H9 (cell line): ENCODE measurements around the gene USP6. TPM values are rescaled to one million over a fixed set of nuclear protein-coding genes. Genes with fewer than 3 reads are reported as not detected.
"Not testable (repeated sequence)": the region's sequence is repeated elsewhere in the genome, so short reads cannot be mapped to it uniquely, and the experiment has no call there.

ENCODE experiments used
- DNase-seq: peaks from one replicate; pipeline ENCODE4 v3.0.0-alpha.2; 2017
- H2AFZ ChIP-seq: one replicate; pipeline ENCODE4 v1.6.1; 2013; ENCODE audit warnings: mild to moderate bottlenecking, low read length, control low read depth, moderate library complexity
- H2AK5ac ChIP-seq: 2 replicates; pipeline ENCODE4 v1.6.1; 2013; ENCODE audit warnings: low read length, control low read depth, mixed read lengths; ENCODE audit not compliant: insufficient read length
- H2BK120ac ChIP-seq: one replicate; pipeline ENCODE4 v1.6.1; 2013; ENCODE audit warnings: low read depth, mild to moderate bottlenecking, low read length, control low read depth, inconsistent platforms; ENCODE audit not compliant: poor library complexity, severe bottlenecking
- H2BK12ac ChIP-seq: 2 replicates; pipeline ENCODE4 v1.6.1; 2013; ENCODE audit warnings: low read length, control low read depth, mixed read lengths, low read depth; ENCODE audit not compliant: insufficient read length
- H2BK15ac ChIP-seq: 2 replicates; pipeline ENCODE4 v1.6.1; 2013; ENCODE audit warnings: low read depth, low read length, control low read depth
- H2BK20ac ChIP-seq: one replicate; pipeline ENCODE4 v1.6.1; 2013; ENCODE audit warnings: low read depth, mild to moderate bottlenecking, low read length, control low read depth, inconsistent platforms; ENCODE audit not compliant: poor library complexity, severe bottlenecking
- H2BK5ac ChIP-seq: 2 replicates; pipeline ENCODE4 v1.6.1; 2013; ENCODE audit warnings: low read length, control low read depth, mixed read lengths; ENCODE audit not compliant: insufficient read length
- H3K14ac ChIP-seq: 2 replicates; pipeline ENCODE4 v1.6.1; 2013; ENCODE audit warnings: low read length, control low read depth; ENCODE audit not compliant: insufficient read depth
- H3K18ac ChIP-seq: 2 replicates; pipeline ENCODE4 v1.6.1; 2013; ENCODE audit warnings: low read depth, mild to moderate bottlenecking, mixed read lengths, low read length, control low read depth; ENCODE audit not compliant: insufficient read length
- H3K23ac ChIP-seq: 2 replicates; pipeline ENCODE4 v1.6.1; 2013; ENCODE audit warnings: low read length, control low read depth, mixed read lengths, low read depth; ENCODE audit not compliant: insufficient read length
- H3K23me2 ChIP-seq: 2 replicates; pipeline ENCODE4 v1.6.1; 2013; ENCODE audit warnings: low read depth, mild to moderate bottlenecking, mixed read lengths, low read length, control low read depth; ENCODE audit not compliant: insufficient read length, poor library complexity, severe bottlenecking
- H3K27ac ChIP-seq: 2 replicates; pipeline ENCODE4 v1.5.1; 2013; ENCODE audit warnings: low read length, control low read depth, mixed read lengths, low read depth; ENCODE audit not compliant: insufficient read length
- H3K27me3 ChIP-seq: 2 replicates; pipeline ENCODE4 v1.6.1; 2013; ENCODE audit warnings: low read length, control low read depth, inconsistent platforms; ENCODE audit not compliant: insufficient read depth
- H3K4ac ChIP-seq: 2 replicates; pipeline ENCODE4 v1.6.1; 2013; ENCODE audit warnings: low read depth, mild to moderate bottlenecking, control low read depth, inconsistent platforms, low read length, moderate library complexity
- H3K4me1 ChIP-seq: 2 replicates; pipeline ENCODE4 v1.6.1; 2013; ENCODE audit warnings: low read length, control low read depth, inconsistent platforms; ENCODE audit not compliant: insufficient read depth
- H3K4me2 ChIP-seq: 2 replicates; pipeline ENCODE4 v1.6.1; 2013; ENCODE audit warnings: low read length, control low read depth, mixed read lengths; ENCODE audit not compliant: insufficient read length, insufficient read depth
- H3K56ac ChIP-seq: 2 replicates; pipeline ENCODE4 v1.6.1; 2013; ENCODE audit warnings: low read depth, mild to moderate bottlenecking, mixed read lengths, low read length, control low read depth; ENCODE audit not compliant: insufficient read length
- H3K79me1 ChIP-seq: 2 replicates; pipeline ENCODE4 v1.6.1; 2013; ENCODE audit warnings: low read depth, mild to moderate bottlenecking, moderate library complexity, low read length, control low read depth, inconsistent platforms; ENCODE audit not compliant: insufficient read depth, poor library complexity, severe bottlenecking
- H3K79me2 ChIP-seq: 2 replicates; pipeline ENCODE4 v1.6.1; 2013; ENCODE audit warnings: low read length, control low read depth, inconsistent platforms; ENCODE audit not compliant: insufficient read depth
- H3K9ac ChIP-seq: 2 replicates; pipeline ENCODE4 v1.6.1; 2013; ENCODE audit warnings: low read length, control low read depth, mixed read lengths; ENCODE audit not compliant: insufficient read length; ENCODE audit errors: extremely low read depth
- H3K9me3 ChIP-seq: one replicate; pipeline ENCODE4 v1.6.1; 2013; ENCODE audit warnings: low read depth, low read length, inconsistent platforms; ENCODE audit not compliant: control insufficient read depth
- H3T11ph ChIP-seq: one replicate; pipeline ENCODE4 v1.6.1; 2013; ENCODE audit warnings: mild to moderate bottlenecking, low read length, control low read depth, inconsistent platforms
- H4K20me1 ChIP-seq: one replicate; pipeline ENCODE4 v1.6.1; 2013; ENCODE audit not compliant: control insufficient read depth, insufficient read length, insufficient read depth
- H4K5ac ChIP-seq: 2 replicates; pipeline ENCODE4 v1.6.1; 2013; ENCODE audit warnings: low read depth, mild to moderate bottlenecking, mixed read lengths, low read length, control low read depth; ENCODE audit not compliant: insufficient read length
- H4K8ac ChIP-seq: replicated peaks from 2 replicates; pipeline ENCODE4 v1.6.1; 2013; ENCODE audit warnings: low read length, control low read depth, mixed read lengths, low read depth; ENCODE audit not compliant: insufficient read length
- H4K91ac ChIP-seq: 2 replicates; pipeline ENCODE4 v1.6.1; 2013; ENCODE audit warnings: low read depth, mild to moderate bottlenecking, moderate library complexity, mixed read lengths, low read length, control low read depth; ENCODE audit not compliant: insufficient read length
- H3K27ac Mint-ChIP-seq, 3 experiments: 2 replicates in 2 of 3; 3 replicates in 1 of 3; pipeline ENCODE4 v1.8.0; 2020 to 2021; ENCODE audit warnings: mixed read lengths in 3 of 3, mild to moderate bottlenecking in 1 of 3, moderate library complexity in 1 of 3
- H3K27me3 Mint-ChIP-seq: 2 replicates; pipeline ENCODE4 v1.8.0; 2021; ENCODE audit warnings: low read depth, mild to moderate bottlenecking, moderate library complexity, mixed read lengths
- H3K36me3 Mint-ChIP-seq, 3 experiments: 2 replicates in 2 of 3; 3 replicates in 1 of 3; pipeline ENCODE4 v1.8.0; 2020 to 2021; ENCODE audit warnings: low read depth in 3 of 3, mixed read lengths in 3 of 3; ENCODE audit not compliant: insufficient read depth in 1 of 3
- H3K4me1 Mint-ChIP-seq, 2 experiments: 2 replicates each; pipeline ENCODE4 v1.8.0; 2020; ENCODE audit warnings: mixed read lengths in 2 of 2
- H3K4me3 Mint-ChIP-seq, 2 experiments: 2 replicates in 1 of 2; 3 replicates in 1 of 2; pipeline ENCODE4 v1.8.0; 2020 to 2021; ENCODE audit warnings: mild to moderate bottlenecking in 2 of 2, mixed read lengths in 2 of 2, moderate library complexity in 1 of 2
- H3K9me3 Mint-ChIP-seq, 2 experiments: 2 replicates in 1 of 2; 3 replicates in 1 of 2; pipeline ENCODE4 v1.8.0; 2020; ENCODE audit warnings: mild to moderate bottlenecking in 2 of 2, mixed read lengths in 2 of 2, moderate library complexity in 1 of 2
- WGBS: extraction: QIAGEN DNeasy Blood & Tissue Kit; methylation state at CpG from one replicate; pipeline ENCODE4 v1.1.7; 2013; ENCODE audit warnings: missing lambda C conversion rate, low lambda C conversion rate, mixed read lengths; ENCODE audit not compliant: insufficient read length; ENCODE audit errors: extremely low coverage; 5-methylcytosine and 5-hydroxymethylcytosine counted together
- total RNA-seq: library from RNA; stranded (reverse); gene quantifications from 2 replicates; pipeline ENCODE4 v1.2.1, GENCODE V29; 2021

The USP6 gene
- total RNA-seq, 1 experiment from 2014 or later = 0.17 TPM

- H2BK20ac ChIP-seq, H2BK15ac ChIP-seq, H4K5ac ChIP-seq, DNase-seq, H2BK12ac ChIP-seq, H3K4me1 Mint-ChIP-seq, H2BK5ac ChIP-seq, H3K79me1 ChIP-seq, H3K9ac ChIP-seq, H3K4ac ChIP-seq, H3K4me3 Mint-ChIP-seq, H3K23ac ChIP-seq, H3K9me3 Mint-ChIP-seq, H4K20me1 ChIP-seq, H3K27me3 ChIP-seq, H3K4me1 ChIP-seq, H2BK120ac ChIP-seq, H4K8ac ChIP-seq, H3K27me3 Mint-ChIP-seq, H3K27ac ChIP-seq, H3K23me2 ChIP-seq, H3T11ph ChIP-seq, H3K14ac ChIP-seq, H3K18ac ChIP-seq, H4K91ac ChIP-seq, H2AK5ac ChIP-seq, H2AFZ ChIP-seq, H3K27ac Mint-ChIP-seq, H3K79me2 ChIP-seq, H3K9me3 ChIP-seq, H3K56ac ChIP-seq, H3K36me3 Mint-ChIP-seq, H3K4me2 ChIP-seq: not testable (repeated sequence)
- no CpG with 5 or more reads among the region's 11 CpGs for WGBS
These were observed 18.7 kb downstream of the USP6 start for GRCh38 chr17:5134571-5134970.

DNA sequence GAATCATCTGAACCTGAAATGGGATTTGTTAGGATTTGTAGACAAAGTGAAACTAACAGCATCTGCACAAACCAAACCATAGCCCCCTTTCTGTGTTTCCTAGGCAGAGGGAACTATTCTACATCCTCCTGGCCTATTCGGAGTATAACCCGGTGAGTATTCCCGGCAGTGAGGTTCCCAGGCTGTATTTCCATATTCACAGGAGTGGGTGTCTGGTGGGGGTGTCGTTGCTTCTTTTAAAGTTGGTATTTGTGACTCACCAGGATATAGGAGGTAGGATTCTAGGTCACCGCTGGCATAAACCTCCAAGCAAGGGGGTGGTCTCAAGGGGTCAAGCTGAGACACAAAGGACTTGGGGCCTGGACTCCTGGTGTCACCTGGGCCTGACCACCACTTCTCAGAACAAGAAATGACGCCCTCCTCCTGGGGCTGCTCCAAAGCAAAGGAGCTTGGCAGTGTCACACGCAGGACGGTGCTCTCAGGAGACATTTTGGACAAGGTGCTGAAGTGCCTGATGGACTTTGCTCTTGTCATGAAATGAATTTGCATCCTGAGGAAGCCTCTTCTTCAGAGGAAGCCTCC lies 19.4 kb downstream of the USP6 start:
- peak overlapping the region in 1 of 3 experiments; percentile 15; a peak in 1 of 7 replicates for H3K27ac Mint-ChIP-seq
- H3K27me3 Mint-ChIP-seq, H3K9me3 Mint-ChIP-seq: not testable (repeated sequence)

More for the DNA sequence above, 19.4 kb downstream of the USP6 start:
- H3K4me2 ChIP-seq, H3K4me3 Mint-ChIP-seq, H3K27me3 ChIP-seq, H3K4me1 Mint-ChIP-seq, H2BK20ac ChIP-seq, H3K23ac ChIP-seq, H3T11ph ChIP-seq, H2AFZ ChIP-seq, H3K36me3 Mint-ChIP-seq, H3K23me2 ChIP-seq, H3K56ac ChIP-seq, H3K4ac ChIP-seq, H4K91ac ChIP-seq, H4K5ac ChIP-seq, H3K79me2 ChIP-seq, H3K9ac ChIP-seq, H2AK5ac ChIP-seq, H3K9me3 ChIP-seq, H2BK12ac ChIP-seq, H3K27ac ChIP-seq, H4K8ac ChIP-seq, DNase-seq, H2BK15ac ChIP-seq, H3K4me1 ChIP-seq, H2BK120ac ChIP-seq, H4K20me1 ChIP-seq, H3K14ac ChIP-seq, H3K18ac ChIP-seq, H2BK5ac ChIP-seq, H3K79me1 ChIP-seq: not testable (repeated sequence)
- WGBS = no CpG with 5 or more reads among the region's 8 CpGs
